BE2C (cell line): ENCODE results near the gene ARHGAP6.
"Not testable (repeated sequence)": the region's sequence is repeated elsewhere in the genome, so short reads cannot be mapped to it uniquely, and the experiment has no call there.

Experiments used
- DNase-seq: peaks from one replicate; pipeline ENCODE4 v3.0.0-alpha.2; 2020
- H3K27me3 ChIP-seq: fragments of 250-450 bp; sonication (Bioruptor Pico); 2 replicates; pipeline ENCODE4 v1.5.1; 2020; ENCODE audit warnings: mild to moderate bottlenecking
- H3K36me3 ChIP-seq: fragments of 250-450 bp; sonication (Bioruptor Pico); 2 replicates; pipeline ENCODE4 v1.5.1; 2020; ENCODE audit warnings: mild to moderate bottlenecking
- H3K4me1 ChIP-seq: fragments of 250-450 bp; sonication (Bioruptor Pico); 2 replicates; pipeline ENCODE4 v1.5.1; 2020
- H3K4me3 ChIP-seq: 2 replicates; pipeline ENCODE4 v1.5.1; 2011; ENCODE audit warnings: low read depth, low read length
- H3K9me3 ChIP-seq: fragments of 250-450 bp; sonication (Bioruptor Pico); 2 replicates; pipeline ENCODE4 v1.5.1; 2020
- CTCF ChIP-seq: IDR thresholded peaks from 2 replicates; pipeline ENCODE4 v1.5.1; 2012; ENCODE audit warnings: mild to moderate bottlenecking, low read depth, low read length

ARHGAP6 gene

GRCh38 chrX:11589641-11590040 lies 76.1 kb downstream of the ARHGAP6 start:
- TF ChIP-seq CTCF = no peak
- H3K36me3 ChIP-seq = no peaks in the 10 kb centered on the region
- DNase-seq = no peak
- H3K27me3 ChIP-seq = no peaks in the 10 kb centered on the region
- no peaks in the 10 kb centered on the region for H3K4me1 ChIP-seq
- no peaks in the 10 kb centered on the region for H3K9me3 ChIP-seq
- H3K4me3 ChIP-seq = no peak overlapping the region

GRCh38 chrX:11588097-11588496 lies 77.6 kb downstream of the ARHGAP6 start:
- no peak for TF ChIP-seq CTCF
- no peaks in the 10 kb centered on the region for H3K27me3 ChIP-seq

GRCh38 chrX:11585174-11585573 lies 80.5 kb downstream of the ARHGAP6 start:
- no peak for TF ChIP-seq CTCF
- Histone ChIP-seq H3K27me3 (no peaks in the 10 kb centered on the region), H3K36me3 (no peaks in the 10 kb centered on the region), H3K9me3 (no peaks in the 10 kb centered on the region), H3K4me1 (no peaks in the 10 kb centered on the region), H3K4me3 (no peak overlapping the region)
- DNase-seq = no peak

More at GRCh38 chrX:11588097-11588496, 77.6 kb downstream of the ARHGAP6 start:
- no peak for DNase-seq
- Histone ChIP-seq H3K9me3 (no peaks in the 10 kb centered on the region), H3K4me3 (no peak overlapping the region), H3K4me1 (no peaks in the 10 kb centered on the region), H3K36me3 (no peaks in the 10 kb centered on the region)

- no peaks in the 10 kb centered on the region for H3K9me3 ChIP-seq
- no peak overlapping the region for H3K4me3 ChIP-seq
- DNase-seq = no peak
- H3K27me3 ChIP-seq = no peaks in the 10 kb centered on the region
- TF ChIP-seq CTCF = no peak
- no peaks in the 10 kb centered on the region for H3K36me3 ChIP-seq
- H3K4me1 ChIP-seq = no peaks in the 10 kb centered on the region
Measured at GRCh38 chrX:11580789-11581188, 84.9 kb downstream of the ARHGAP6 start.

GRCh38 chrX:11579636-11580600 lies 85.8 kb downstream of the ARHGAP6 start:
- H3K27me3 ChIP-seq = no peaks in the 10 kb centered on the region
- TF ChIP-seq CTCF = no peak

GRCh38 chrX:11578301-11578700 lies 87.4 kb downstream of the ARHGAP6 start:
- H3K4me1 ChIP-seq, H3K9me3 ChIP-seq, DNase-seq, H3K27me3 ChIP-seq, H3K36me3 ChIP-seq, H3K4me3 ChIP-seq: not testable (repeated sequence)

More at GRCh38 chrX:11579636-11580600, 85.8 kb downstream of the ARHGAP6 start:
- H3K36me3 ChIP-seq = no peaks in the 10 kb centered on the region
- no peak overlapping the region for H3K4me3 ChIP-seq
- no peaks in the 10 kb centered on the region for H3K4me1 ChIP-seq
- H3K9me3 ChIP-seq = no peaks in the 10 kb centered on the region
- DNase-seq = no peak
